ENCODE data around the gene CNNM3. TPM values are rescaled to one million over a fixed set of nuclear protein-coding genes. Genes with fewer than 3 reads are reported as not detected.

Gene CNNM3
- total and polyA plus RNA-seq, 2 experiments from 2014 or later = 17.1 to 25.8 TPM

GRCh38 chr2:96874198-96874831 is 58.2 kb downstream of the CNNM3 start:
- DNase-seq (ENCODE audit: low spot score) = no peak
- no peaks in the 10 kb centered on the region for H3K9me2 ChIP-seq (replicated peaks; ENCODE audit: insufficient read depth)
- no peaks in the 10 kb centered on the region for H3K27me3 ChIP-seq
- H4K20me1 ChIP-seq (ENCODE audit: insufficient read depth, poor library complexity, severe bottlenecking) = no peaks in the 10 kb centered on the region
- H3K4me2 ChIP-seq = no peak overlapping the region
- H3K27ac ChIP-seq = peak overlapping the region; percentile 31
- WGBS (ENCODE audit: low lambda C conversion rate, missing lambda C conversion rate) = 65% methylated on average over 18 of the region's 18 CpGs
- H3K79me2 ChIP-seq = peaks cover 4% of the 10 kb centered on the region
- TF ChIP-seq EZH2phosphoT487 (IDR thresholded peaks at IDR 0.05; ENCODE audit: low read depth, severe bottlenecking, unreplicated experiment) (no peak), CTCF (IDR thresholded peaks at IDR 0.05; ENCODE audit: poor library complexity) (no peak), EZH2 (IDR thresholded peaks at IDR 0.05; ENCODE audit: borderline replicate concordance) (no peak)
- H3K4me3 ChIP-seq = no peak overlapping the region
- H3K9me3 ChIP-seq (ENCODE audit: low read depth) = no peaks in the 10 kb centered on the region
- peaks cover 33% of the 10 kb centered on the region for H3K4me1 ChIP-seq (ENCODE audit: insufficient read depth)
- no peaks in the 10 kb centered on the region for H3K36me3 ChIP-seq (replicated peaks; ENCODE audit: insufficient read depth, low read depth)
- H2AFZ ChIP-seq = no peak overlapping the region

GRCh38 chr2:96875498-96876268 is 59.6 kb downstream of the CNNM3 start:
- Histone ChIP-seq H3K9me2 (replicated peaks; ENCODE audit: insufficient read depth) (no peaks in the 10 kb centered on the region), H3K27me3 (no peaks in the 10 kb centered on the region), H3K27ac (peak overlapping the region; percentile 61), H3K9me3 (ENCODE audit: low read depth) (no peaks in the 10 kb centered on the region), H4K20me1 (ENCODE audit: insufficient read depth, poor library complexity, severe bottlenecking) (no peaks in the 10 kb centered on the region), H3K79me2 (no peaks in the 10 kb centered on the region), H3K36me3 (replicated peaks; ENCODE audit: insufficient read depth, low read depth) (no peaks in the 10 kb centered on the region), H2AFZ (no peak overlapping the region), H3K4me2 (no peak overlapping the region), H3K4me1 (ENCODE audit: insufficient read depth) (peaks cover 29% of the 10 kb centered on the region), H3K4me3 (no peak overlapping the region)
- no peak for TF ChIP-seq EZH2 (IDR thresholded peaks at IDR 0.05; ENCODE audit: borderline replicate concordance)
- TF ChIP-seq EZH2phosphoT487 (IDR thresholded peaks at IDR 0.05; ENCODE audit: low read depth, severe bottlenecking, unreplicated experiment) = no peak
- no peak for TF ChIP-seq CTCF (IDR thresholded peaks at IDR 0.05; ENCODE audit: poor library complexity)
- 51% methylated on average over 8 of the region's 14 CpGs for WGBS (ENCODE audit: low lambda C conversion rate, missing lambda C conversion rate)
- DNase-seq (ENCODE audit: low spot score) = no peak

GRCh38 chr2:96876269-96877041 is 60.4 kb downstream of the CNNM3 start:
- Histone ChIP-seq H4K20me1 (ENCODE audit: insufficient read depth, poor library complexity, severe bottlenecking) (no peaks in the 10 kb centered on the region), H3K27ac (peak overlapping the region; percentile 61), H3K9me2 (replicated peaks; ENCODE audit: insufficient read depth) (no peaks in the 10 kb centered on the region), H3K9me3 (ENCODE audit: low read depth) (no peaks in the 10 kb centered on the region), H3K36me3 (replicated peaks; ENCODE audit: insufficient read depth, low read depth) (no peaks in the 10 kb centered on the region), H3K4me2 (no peak overlapping the region), H2AFZ (no peak overlapping the region), H3K4me1 (ENCODE audit: insufficient read depth) (peaks cover 30% of the 10 kb centered on the region), H3K79me2 (no peaks in the 10 kb centered on the region), H3K27me3 (no peaks in the 10 kb centered on the region), H3K4me3 (no peak overlapping the region)
- DNase-seq (ENCODE audit: low spot score) = no peak
- no peak for TF ChIP-seq CTCF (IDR thresholded peaks at IDR 0.05; ENCODE audit: poor library complexity)
- TF ChIP-seq EZH2 (IDR thresholded peaks at IDR 0.05; ENCODE audit: borderline replicate concordance) = no peak
- TF ChIP-seq EZH2phosphoT487 (IDR thresholded peaks at IDR 0.05; ENCODE audit: low read depth, severe bottlenecking, unreplicated experiment) = no peak
- WGBS (ENCODE audit: low lambda C conversion rate, missing lambda C conversion rate) = 90% methylated on average over 14 of the region's 16 CpGs

All from hepatocyte (in vitro differentiated cells).